HG03469 (cell line): ENCODE measurements around the gene LRP8.

ENCODE experiments used
- ATAC-seq: cut with Tn5 transposase; IDR thresholded peaks from one replicate; pipeline ENCODE4 v1.9.1; 2021; ENCODE audit warnings: mild to moderate bottlenecking, moderate library complexity, moderate number of reproducible peaks; ENCODE audit not compliant: unreplicated experiment

Gene LRP8

DNA sequence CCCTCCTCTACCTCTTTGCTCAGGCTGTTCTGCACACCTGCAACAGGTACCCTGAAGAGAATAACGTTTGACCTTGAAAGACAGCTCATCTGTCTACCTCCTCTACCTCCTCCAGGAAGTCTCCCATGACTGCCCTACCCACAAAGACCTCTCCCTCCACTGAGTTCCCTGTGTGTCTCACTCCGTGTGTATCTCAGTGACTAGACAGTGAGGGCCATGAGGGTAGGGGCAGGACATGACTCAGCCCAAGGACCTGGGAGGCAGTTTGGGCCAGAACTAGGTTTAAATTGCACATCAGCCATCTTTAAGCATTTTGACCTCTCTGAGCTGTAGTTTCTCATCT lies 32.0 kb upstream of the LRP8 start:
- ATAC-seq, result no peak

DNA sequence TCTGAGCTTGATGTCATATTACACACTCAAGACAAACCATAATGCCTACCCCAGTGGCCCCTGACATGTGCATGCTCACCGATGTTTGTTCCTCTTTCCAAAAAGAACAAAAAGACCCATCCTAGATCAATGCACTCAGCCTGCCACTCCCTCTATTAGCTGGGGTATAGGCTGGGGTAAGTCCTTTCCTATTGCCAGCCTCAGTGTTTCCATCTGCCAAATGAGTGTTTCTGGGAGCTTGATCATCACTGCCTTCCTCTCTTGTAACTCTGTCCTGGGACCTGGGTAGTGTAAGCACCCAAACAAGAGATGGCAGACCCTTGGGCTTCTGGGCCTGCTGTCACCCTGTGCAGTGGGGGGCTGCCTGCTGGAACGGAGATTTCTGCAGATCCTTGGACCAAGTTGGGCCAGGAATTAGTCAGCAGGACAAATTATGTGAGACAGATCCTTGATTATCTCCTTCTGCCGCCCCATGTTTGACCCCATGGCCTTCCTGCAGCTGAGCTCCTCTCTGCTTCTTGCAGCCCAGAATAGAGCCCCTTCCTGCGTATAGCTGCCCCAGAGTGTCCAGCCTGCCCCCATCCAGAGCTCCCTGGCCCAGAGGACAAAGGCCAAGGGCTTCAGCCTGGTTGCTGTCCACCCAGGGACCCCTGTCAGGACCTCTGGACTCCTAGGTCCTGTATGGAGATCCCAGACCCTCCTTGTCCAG lies 31.5 kb upstream of the LRP8 start:
- ATAC-seq, result no peak

DNA sequence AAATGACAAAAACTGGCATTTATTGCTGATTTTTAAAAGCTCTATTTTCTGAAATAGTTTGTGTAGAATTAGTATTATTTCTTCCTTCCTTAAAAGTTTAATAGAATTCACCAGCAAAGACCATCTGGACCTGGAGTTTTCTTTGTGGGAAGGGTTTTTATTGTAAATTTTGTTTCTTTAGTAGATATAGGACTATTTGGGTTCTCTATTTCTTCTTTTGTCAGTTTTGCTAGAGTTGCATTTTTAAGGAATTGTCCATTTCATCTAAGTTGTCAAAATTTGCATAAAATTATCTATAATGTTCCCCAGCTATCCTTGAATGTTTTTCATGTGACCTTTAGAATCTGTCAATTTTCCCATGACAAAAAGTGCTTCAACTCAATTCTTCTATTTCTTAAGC lies 28.8 kb upstream of the LRP8 start:
- ATAC-seq, result no peak

DNA sequence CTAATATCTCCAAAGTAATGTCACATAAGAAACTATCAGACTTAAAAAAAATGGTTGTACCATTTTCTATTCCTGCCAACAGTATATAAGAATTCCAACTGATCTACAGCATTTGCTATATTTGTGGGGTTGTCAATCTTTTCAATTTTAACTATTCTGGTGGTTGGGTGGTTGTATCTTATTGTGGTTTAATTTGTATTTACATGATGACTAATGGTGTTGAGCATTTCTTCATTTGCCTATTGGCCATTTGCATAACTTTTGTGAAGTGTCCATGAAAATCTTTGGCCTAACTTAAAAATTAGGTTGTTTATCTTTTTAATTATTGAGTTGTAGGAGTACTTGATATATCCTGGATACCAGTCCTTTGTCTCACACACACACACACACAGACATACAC lies 26.2 kb upstream of the LRP8 start:
- ATAC-seq, result no peak

DNA sequence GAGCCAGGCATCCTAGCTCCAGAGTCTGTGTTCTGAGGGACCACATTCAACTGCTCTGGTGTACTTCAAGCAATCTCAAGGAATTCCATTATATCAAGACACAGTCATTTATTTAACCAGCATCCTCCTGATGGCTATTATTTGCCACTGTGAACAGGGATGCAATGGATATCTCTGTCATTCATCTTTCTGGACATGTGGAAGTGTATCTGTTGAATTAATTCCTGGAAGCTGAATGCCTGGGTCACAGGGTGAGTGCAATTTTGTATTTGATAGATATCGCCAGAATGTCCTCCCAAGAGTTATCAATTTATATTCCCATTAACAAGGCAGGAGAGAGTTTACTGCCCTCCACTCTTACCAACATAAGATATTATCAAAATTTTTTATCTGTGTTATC lies 24.7 kb upstream of the LRP8 start:
- ATAC-seq, result no peak

DNA sequence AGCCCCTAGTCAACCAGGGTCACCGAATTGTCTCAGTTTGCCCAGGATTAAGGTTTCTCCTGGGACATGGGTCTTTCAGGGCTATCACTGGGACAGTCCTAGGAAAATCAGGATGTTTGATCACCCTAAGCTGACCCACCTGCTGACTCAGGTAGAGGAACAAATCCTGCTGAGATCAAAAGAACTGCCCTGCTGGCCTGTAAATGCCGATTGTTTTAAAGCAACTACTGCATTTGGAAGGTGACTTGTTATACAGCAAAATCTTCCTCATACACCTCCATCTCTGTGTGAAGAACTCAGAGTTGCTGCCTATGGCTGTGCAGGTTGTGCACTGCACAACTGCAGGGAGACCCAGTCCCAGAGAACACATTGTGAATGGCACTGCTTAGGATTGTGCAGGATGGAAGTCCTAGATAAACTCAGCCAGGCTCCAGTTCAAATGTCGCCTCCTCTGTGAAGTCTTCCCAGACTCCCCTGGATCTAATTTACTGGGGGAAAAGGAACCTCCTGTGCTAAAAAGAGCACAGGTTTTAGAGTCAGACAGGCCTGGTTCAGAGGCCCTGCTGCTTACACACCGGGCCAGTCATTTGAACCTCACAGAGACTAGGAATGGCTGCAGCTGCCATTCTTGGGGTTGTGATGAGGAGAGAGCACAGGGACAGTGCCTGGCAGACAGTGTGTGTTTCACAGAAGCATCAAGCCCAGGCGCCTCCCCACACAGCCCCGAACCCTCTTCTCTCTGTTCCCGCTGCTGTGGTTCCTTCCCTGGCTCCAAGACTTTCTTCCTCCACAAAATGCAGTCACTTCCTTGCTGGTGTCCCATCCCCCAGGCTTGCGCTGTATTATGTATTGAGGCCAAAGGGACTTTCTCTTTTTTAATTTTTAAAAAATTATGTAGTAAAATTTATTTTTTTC lies 23.2 kb upstream of the LRP8 start:
- no peak for ATAC-seq

DNA sequence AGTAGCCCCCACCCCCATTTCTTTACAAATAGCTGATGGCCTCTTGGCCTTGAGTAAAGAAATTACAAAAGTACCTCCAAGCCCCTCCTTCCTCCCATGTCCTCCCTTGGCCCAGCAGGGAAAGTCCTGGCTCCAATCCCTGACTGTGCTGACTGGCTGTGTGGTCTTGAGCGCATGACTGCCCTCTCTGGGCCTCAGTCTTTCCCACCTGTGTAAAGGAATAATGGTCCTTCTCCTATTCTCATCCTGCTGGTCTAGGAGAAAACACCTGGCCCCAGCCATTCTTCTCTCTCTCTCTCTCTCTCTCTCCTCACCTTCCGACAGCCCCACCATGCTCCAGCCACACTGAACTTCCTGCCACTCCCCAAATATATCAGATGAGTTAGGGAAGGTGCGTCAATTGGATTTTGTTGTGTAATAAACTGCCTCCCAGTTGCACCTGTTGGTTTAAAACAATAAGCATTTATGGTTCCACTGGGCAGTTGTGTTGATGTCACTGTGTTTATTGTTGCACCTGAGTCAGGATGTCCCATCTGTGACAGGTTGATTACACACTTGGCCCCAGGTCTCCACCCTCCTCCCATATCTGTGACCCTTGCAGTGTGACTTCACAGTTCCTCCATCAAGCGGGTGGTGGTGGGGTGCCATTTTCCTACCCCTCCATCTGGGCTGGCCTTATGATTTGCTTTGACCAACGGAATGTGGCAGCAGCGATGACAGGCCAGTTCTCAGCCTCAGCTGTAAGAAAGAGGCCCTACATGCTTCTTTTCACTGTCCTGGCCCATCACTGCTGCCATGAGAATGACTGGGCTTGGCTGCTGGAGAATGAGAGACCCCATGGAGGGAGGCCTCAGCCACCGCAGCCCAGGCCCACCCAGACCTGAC lies 22.3 kb upstream of the LRP8 start:
- ATAC-seq, result no peak

DNA sequence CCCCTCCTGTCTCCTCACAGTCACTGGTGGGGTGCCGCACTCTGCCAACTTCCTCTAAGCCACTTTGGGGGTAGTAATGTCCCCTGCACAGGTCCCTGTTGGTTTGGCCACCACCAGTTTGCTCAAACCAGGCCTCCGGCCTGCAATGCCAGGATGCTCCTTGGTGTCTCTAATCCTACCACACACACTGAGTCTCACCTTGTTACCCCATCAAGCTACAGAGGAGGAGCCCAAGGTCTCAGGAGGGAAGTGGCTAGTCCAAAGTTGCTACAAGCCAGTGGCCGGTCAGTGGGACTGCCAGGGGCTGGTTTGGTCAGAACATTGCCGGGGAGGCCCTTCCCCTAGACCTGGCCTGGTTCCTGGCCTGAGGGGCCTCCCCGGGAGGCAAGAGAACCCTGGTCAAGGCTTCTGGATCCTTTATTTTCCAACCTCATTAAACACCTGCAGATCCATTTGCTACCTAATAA lies 21.5 kb upstream of the LRP8 start:
- ATAC-seq, result no peak

DNA sequence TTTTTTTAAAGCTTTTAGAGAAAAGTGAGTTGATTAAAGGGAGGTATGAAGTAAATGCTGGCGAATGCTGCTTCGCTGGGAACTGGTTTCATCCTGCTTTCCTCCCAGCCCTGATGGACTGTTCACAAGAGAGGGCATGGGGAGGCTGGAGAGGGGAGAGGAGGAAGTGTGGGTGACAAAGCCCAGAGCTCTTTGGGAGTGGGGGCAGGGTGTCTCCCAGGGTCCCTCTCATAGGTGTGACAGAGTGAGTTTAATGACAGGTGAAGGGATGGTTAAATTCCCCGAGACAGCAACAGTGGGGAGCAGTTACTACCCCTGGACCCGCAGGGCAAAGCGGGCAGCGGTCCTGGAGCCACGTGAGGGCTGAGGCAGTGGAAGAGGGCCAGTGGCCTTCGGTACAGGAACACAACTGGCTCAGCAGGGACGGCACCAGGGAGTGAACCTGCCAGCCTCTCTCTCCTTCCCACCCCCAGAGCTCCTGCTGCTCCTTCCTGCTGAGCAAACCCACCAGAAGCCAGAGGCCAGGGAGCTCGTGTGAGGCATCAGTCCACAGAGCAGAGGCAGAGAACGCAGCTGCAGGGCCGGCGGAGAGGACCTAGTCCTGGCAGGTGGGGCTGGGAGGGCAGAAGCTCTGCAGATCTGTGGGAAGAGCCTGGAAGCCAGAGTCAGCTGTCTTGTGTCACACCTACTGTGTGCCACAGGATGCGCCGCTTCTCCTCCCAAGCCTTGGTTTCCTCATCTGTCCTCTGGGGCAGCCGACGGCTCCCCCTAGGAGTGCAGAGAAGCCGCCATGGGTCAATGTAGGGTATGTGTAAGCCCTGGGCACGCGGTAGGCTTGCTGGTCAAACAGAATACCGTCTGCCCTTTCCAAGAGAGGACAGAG lies 20.9 kb upstream of the LRP8 start:
- ATAC-seq, result no peak

DNA sequence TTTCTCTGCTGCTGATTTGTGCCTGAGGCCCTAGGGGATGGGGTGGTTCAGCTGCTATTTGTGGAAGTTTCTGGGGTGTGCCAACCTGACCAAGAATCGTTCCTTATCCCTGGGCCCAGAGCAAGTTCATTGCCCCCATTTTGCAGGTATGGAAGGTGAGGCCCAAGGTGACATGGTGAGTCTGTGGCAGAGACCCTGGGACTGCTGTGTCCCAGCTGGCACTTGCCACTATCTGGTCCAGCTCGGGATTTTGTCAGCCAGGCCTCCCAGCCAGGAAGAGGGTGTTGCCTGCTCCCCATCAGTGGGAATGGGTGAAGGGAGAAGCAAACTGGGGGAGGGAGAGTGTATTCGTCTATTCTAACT lies 18.9 kb upstream of the LRP8 start:
- no peak for ATAC-seq

DNA sequence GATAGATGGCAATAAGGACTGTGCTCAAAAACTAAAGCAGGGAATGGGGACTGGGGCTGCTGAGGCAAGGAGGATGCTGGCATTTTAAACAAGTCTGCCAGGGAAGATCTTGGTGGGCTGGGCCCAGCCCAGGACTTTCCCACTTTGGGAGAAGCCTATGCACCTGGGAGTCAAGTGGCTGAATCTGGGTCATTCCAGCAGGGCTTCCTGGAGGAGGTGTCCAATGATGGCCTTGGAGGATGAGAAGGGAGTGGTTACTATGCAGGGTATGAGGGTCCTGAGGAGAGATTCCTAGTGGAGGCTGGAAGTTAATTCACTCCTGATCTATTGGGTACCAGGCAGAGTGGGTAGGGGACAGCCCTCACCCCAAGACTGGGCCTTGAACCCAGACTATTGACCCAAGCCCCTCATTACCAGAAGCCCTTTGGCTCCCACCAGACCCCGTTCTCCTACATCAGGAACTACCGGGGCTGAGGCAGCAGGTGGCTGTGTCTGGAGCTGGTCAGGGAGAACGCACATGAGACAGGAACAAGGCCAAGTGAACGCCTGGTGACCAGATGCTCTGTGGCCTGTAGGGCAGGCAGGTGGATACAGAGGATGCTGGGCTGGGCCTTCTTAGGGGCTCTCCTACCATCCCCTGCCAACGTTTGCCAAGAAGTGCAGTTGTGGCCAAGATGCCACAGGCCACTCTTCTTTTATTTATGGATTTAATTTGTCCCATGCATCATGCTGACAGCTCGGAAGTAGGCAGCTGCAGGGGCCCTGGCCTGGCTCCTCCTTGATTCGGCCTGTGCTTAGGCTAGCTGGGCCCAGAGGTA lies 18.3 kb upstream of the LRP8 start:
- no peak for ATAC-seq

DNA sequence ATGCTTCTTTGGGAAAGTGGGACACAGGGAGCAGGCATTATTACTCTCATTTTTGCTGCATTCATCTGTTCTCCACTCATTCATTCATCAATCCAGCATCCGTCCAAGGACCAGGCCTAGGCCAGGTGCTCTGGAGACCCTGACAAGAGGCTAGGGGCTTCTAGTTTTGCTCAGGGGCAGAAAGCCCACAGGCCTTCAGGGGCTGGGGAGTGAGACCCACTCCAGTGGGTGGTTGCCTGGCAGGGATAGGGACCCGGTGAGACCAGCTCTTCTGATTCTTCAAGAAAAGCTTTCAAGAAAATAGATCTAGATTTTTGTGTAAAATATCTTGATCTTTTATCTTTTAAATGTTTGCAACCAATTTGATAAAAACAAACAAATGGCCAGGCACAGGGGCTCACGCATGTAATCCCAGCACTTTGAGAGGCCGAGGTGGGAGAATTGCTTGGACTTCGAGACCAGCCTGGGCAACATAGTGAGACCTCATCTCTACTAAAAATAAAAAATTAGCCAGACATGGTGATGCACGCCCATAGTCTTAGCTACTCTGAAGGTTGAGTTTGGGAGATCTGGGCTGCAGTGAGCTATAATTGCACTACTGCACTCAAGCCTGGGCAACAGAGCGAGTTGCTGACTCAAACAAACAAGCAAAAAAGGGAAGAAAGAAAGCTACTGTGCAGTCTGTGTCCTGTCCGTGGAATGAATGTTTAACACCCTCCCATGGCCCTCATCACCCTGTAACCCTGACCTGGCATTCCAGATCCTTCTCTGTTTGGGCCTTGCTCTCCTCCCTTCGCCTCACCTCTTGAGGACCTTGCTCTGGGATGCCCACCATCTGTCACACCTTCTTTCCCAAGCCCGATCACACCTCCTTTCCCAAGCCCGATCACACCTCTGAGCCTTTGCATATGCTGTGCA lies 17.3 kb upstream of the LRP8 start:
- peak; percentile 73 for ATAC-seq

DNA sequence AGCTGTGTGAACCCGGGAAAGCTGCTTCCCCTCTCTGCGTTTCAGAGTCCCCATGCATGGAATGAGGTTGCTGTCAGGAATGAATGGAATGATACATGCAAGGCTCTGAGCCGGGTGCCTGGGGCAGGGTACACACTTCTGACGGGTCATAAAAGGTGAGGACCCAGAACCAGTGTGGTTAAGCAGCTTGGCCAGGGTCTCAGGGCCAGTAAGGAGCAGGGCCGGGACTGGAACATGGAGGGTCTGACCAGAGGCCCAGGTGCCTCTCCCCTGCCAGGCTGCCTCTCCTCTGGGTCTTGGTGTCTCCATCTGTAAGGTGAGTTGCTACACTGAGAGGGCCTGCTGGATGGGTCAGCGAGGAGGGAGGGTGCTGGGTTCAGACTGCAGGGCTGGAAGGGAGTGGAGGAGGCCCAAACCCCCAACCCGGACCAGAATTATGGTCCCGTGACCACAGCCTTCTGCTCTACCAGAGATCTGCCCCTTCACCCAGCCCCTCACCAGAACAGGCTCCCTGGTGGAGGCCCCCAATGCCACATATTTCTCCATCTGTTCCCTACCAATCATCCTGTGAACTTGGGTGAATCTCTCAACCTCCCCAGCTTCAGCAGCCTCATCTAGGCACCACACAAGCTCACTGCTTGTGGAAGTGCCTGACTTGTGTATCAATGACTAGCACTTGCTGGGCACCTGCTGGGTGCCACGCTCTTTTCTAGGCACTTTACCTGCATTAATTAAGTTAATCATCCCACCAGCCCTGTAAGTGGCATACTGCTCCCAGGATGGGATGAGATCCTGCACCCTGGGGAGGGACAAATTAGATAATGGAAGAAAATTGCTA lies 16.2 kb upstream of the LRP8 start:
- ATAC-seq, result no peak

DNA sequence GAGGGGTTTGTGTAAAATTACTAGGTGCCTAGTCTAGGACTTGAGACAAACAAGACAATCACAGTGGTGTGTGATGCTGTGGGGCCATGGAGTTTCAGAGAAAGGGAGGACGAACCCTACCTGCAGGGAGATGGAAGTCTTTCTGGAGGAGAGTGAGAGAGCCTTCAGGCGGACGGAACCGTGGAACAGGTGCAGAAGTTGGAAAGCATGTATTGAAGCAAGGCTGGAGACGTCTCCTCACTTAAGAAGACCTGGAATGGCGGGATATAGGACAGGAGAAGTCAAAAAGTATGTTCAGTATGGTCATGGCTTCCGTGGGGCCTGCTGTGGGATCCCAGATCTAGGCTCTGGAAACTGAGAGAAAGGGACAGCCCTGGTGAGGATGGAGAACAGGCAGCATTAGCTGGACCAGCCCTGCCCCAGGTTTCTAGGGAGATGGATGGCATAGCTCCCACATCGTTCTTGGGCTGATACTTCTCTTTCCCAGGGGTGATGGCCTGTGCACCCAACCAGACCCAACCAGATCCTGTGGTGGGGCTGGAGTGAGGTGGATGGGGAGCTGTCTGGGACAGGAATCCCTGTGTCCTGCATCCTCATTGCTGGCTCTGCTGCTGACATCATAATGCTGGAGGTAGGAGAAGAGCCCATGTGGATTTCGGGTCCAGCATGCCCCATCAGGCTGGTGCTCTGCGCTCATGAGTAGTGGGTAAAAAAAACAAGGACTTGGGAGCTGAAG lies 15.0 kb upstream of the LRP8 start:
- ATAC-seq, result no peak

DNA sequence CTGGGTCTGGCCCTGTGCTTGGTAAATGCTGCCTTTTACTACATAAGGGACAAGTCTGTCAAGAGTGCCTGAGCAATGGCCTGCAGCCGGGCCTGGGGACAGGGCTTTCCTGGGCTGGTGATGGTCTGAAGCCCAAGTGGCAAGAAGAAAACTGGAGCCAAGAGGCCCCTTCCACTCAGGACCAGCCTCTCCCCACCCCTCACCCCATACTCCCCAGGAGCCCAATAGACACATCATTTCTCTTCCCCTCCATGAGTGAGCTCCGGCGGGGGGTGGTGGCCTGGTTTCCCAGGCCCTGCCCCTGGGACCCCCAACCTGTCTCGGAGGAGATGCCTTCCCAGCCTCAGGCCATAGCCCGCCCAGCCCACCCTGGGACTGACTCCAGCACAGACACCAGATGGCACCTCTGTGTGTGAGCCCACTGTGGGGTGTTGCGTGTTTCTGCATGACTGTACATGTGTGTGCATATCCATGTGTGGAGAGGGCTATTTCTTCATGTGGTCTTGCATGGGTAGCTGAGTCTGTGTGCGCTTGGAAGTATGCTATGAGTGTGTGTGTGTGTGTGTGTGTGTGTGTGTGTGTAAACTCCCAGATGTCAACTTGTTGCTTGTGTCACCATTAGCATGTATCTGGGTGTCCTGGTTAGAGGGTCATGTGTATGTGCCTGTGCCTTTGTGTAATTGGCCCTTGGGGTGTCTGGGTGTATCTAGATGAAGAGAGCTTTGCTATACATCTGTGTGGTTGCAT lies 14.3 kb upstream of the LRP8 start:
- ATAC-seq, result no peak

DNA sequence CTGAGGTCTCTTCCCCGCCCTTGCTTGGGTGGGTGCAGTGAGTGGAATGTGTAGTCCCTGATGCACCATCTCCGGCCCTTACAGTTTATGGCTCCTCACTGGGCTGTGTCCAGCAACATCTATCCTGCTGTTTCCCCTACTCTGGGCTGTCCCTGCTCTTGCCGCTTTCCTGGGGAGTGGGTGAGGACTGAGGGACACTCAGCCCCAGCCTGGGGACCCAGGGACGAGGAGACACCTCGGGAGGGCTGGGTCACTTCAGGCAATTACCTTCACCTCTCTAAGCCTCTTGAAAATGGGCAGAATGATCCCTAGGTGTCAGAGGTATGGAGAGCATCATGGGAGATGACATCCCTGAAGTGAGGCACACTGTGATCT lies 13.6 kb upstream of the LRP8 start:
- ATAC-seq, result no peak
